ENCODE results near the gene LDHAL6A. TPM values are rescaled to one million over a fixed set of nuclear protein-coding genes. Genes with fewer than 3 reads are reported as not detected.

The LDHAL6A gene
- total RNA-seq, 1 experiment from 2014 or later = not detected

- no peak overlapping the region for H3K4me3 Mint-ChIP-seq (ENCODE audit: low read depth, unreplicated experiment)
- no TSS peak for BruUV-seq (replicated peaks)
Measured at GRCh38 chr11:18438691-18439090, 17.0 kb upstream of the LDHAL6A start.

DNA sequence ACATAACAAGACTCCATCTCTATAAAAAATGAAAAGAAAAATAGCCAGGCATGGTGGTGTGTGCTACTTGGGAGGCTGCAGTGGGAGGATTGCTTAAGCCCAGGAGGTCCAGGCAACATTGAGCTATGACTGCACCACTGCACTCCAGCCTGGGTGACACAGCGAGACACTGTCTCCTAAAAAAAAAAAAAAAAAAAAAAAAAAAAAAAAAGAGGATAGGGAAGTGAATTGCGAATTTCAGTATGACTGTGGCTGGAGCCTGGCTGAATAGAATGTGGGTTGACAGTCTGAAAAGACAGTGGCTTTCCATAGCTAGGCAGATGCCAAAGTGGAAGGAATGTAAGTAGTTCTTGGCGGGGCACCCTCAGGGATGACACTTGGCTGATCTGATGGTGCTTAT lies 6.4 kb upstream of the LDHAL6A start:
- Mint-ChIP-seq H3K27ac (ENCODE audit: unreplicated experiment) (no peak overlapping the region), H3K4me1 (ENCODE audit: low read depth, unreplicated experiment) (no peaks in the 10 kb centered on the region), H3K36me3 (ENCODE audit: insufficient read depth, unreplicated experiment) (no peaks in the 10 kb centered on the region), H3K9me3 (ENCODE audit: low read depth, unreplicated experiment) (no peaks in the 10 kb centered on the region), H3K4me3 (ENCODE audit: low read depth, unreplicated experiment) (no peak overlapping the region), H3K27me3 (ENCODE audit: unreplicated experiment) (no peaks in the 10 kb centered on the region)
- no peak for TF ChIP-seq CTCF (IDR thresholded peaks at IDR 0.05; ENCODE audit: unreplicated experiment)
- intact Hi-C loops (cut with micrococcal nuclease; ENCODE audit: unreplicated experiment) = no loop called here
- CTCF ChIA-PET = no interaction called here
- no peak for DNase-seq
- no TSS peak for BruUV-seq (replicated peaks)

More at GRCh38 chr11:18438691-18439090, 17.0 kb upstream of the LDHAL6A start:
- intact Hi-C loops (cut with micrococcal nuclease; ENCODE audit: unreplicated experiment) = no loop called here
- H3K36me3 Mint-ChIP-seq (ENCODE audit: insufficient read depth, unreplicated experiment) = no peaks in the 10 kb centered on the region
- CTCF ChIA-PET = interaction anchor here (0.5 kb wide), 1 partner anchor 8 kb away, joined by 4 read pairs; no protein-coding TSS in a partner anchor
- no peak for TF ChIP-seq CTCF (IDR thresholded peaks at IDR 0.05; ENCODE audit: unreplicated experiment)
- no peak for DNase-seq
- H3K27ac Mint-ChIP-seq (ENCODE audit: unreplicated experiment) = no peak overlapping the region
- H3K9me3 Mint-ChIP-seq (ENCODE audit: low read depth, unreplicated experiment) = no peaks in the 10 kb centered on the region
- no peaks in the 10 kb centered on the region for H3K4me1 Mint-ChIP-seq (ENCODE audit: low read depth, unreplicated experiment)
- H3K27me3 Mint-ChIP-seq (ENCODE audit: unreplicated experiment) = no peaks in the 10 kb centered on the region

DNA sequence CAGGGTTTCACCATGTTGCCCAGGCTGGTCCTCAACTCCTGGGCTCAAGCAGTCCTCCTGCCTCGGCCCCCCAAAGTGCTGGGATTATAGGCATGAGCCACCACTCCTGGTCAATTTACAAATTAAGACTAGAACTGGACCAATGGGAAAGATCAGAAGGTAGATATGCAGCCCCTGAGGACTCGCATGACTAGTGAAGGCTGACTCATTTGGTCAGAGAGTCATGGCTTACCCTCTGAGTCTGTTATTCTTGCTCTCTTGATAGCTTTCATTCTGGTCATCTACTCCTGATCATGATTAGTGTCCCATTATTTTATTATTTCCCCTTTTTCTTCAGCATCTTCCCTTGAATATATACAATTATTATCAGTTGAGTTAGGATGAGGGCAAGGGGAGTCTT lies 2.7 kb upstream of the LDHAL6A start:
- intact Hi-C loops (cut with micrococcal nuclease; ENCODE audit: unreplicated experiment) = no loop called here
- no peaks in the 10 kb centered on the region for H3K27me3 Mint-ChIP-seq (ENCODE audit: unreplicated experiment)
- peaks cover 9% of the 10 kb centered on the region for H3K4me1 Mint-ChIP-seq (ENCODE audit: low read depth, unreplicated experiment)
- no peaks in the 10 kb centered on the region for H3K9me3 Mint-ChIP-seq (ENCODE audit: low read depth, unreplicated experiment)
- no peak for DNase-seq
- CTCF ChIA-PET = no interaction called here
- no peak overlapping the region for H3K27ac Mint-ChIP-seq (ENCODE audit: unreplicated experiment)
- no peaks in the 10 kb centered on the region for H3K36me3 Mint-ChIP-seq (ENCODE audit: insufficient read depth, unreplicated experiment)
- no peak overlapping the region for H3K4me3 Mint-ChIP-seq (ENCODE audit: low read depth, unreplicated experiment)
- no TSS peak for BruUV-seq (replicated peaks)
- TF ChIP-seq CTCF (IDR thresholded peaks at IDR 0.05; ENCODE audit: unreplicated experiment) = no peak

GRCh38 chr11:18457450-18457849 lies 1.8 kb downstream of the LDHAL6A start:
- Mint-ChIP-seq H3K36me3 (ENCODE audit: insufficient read depth, unreplicated experiment) (no peaks in the 10 kb centered on the region), H3K27me3 (ENCODE audit: unreplicated experiment) (no peaks in the 10 kb centered on the region), H3K4me3 (ENCODE audit: low read depth, unreplicated experiment) (no peak overlapping the region), H3K9me3 (ENCODE audit: low read depth, unreplicated experiment) (no peaks in the 10 kb centered on the region), H3K4me1 (ENCODE audit: low read depth, unreplicated experiment) (peaks cover 9% of the 10 kb centered on the region), H3K27ac (ENCODE audit: unreplicated experiment) (no peak overlapping the region)
- intact Hi-C loops (cut with micrococcal nuclease; ENCODE audit: unreplicated experiment) = no loop called here
- no TSS peak for BruUV-seq (replicated peaks)
- CTCF ChIA-PET = no interaction called here
- TF ChIP-seq CTCF (IDR thresholded peaks at IDR 0.05; ENCODE audit: unreplicated experiment) = no peak
- no peak for DNase-seq
